HepG2 (cell line): ENCODE results near the gene ZC3H12A. TPM values are rescaled to one million over a fixed set of nuclear protein-coding genes. Genes with fewer than 3 reads are reported as not detected.
A peak's percentile ranks its signal among the peaks of the same experiment; 100 is the strongest.

Experiments
- BCL3 ChIP-seq: sonication (generic); formaldehyde crosslinking; IDR thresholded peaks from 2 replicates; pipeline ENCODE4 v1.5.1; 2020; ENCODE audit warnings: mild to moderate bottlenecking, missing genetic modification reagents, moderate library complexity
- CSRNP1 ChIP-seq: sonication (generic); formaldehyde crosslinking; IDR thresholded peaks from 2 replicates; pipeline ENCODE4 v1.8.1; 2023; ENCODE audit warnings: mild to moderate bottlenecking, missing genetic modification reagents
- GTF2F1 ChIP-seq: fragments of 150-350 bp; IDR thresholded peaks from 2 replicates; pipeline ENCODE4 v1.6.1; 2014; ENCODE audit warnings: low read length
- JUND ChIP-seq: sonication (generic); formaldehyde crosslinking; IDR thresholded peaks from 2 replicates; pipeline ENCODE4 v1.8.0; 2022; ENCODE audit warnings: mild to moderate bottlenecking, missing genetic modification reagents
- KDM2A ChIP-seq: sonication (generic); formaldehyde crosslinking; IDR thresholded peaks from 2 replicates; pipeline ENCODE4 v1.4.0; 2020; ENCODE audit warnings: low read depth, missing genetic modification reagents, borderline replicate concordance
- MYNN ChIP-seq: sonication (generic); formaldehyde crosslinking; IDR thresholded peaks from 2 replicates; pipeline ENCODE4 v1.4.0; 2020; ENCODE audit warnings: mild to moderate bottlenecking, low read depth, missing genetic modification reagents
- PAXIP1 ChIP-seq: sonication (generic); formaldehyde crosslinking; conservative IDR thresholded peaks from 2 replicates; pipeline ENCODE4 v1.4.0; 2020; ENCODE audit warnings: mild to moderate bottlenecking, missing genetic modification reagents, moderate library complexity
- POLR2A ChIP-seq, 2 experiments: IDR thresholded peaks; 2 replicates each; pipeline ENCODE4 v1.6.1; 2011; ENCODE audit warnings: low read depth in 2 of 2, low read length in 2 of 2, mild to moderate bottlenecking in 1 of 2, moderate library complexity in 1 of 2; ENCODE audit not compliant: insufficient read depth in 1 of 2
- RXRB ChIP-seq: IDR thresholded peaks from 2 replicates; pipeline ENCODE4 v1.6.1; 2016; ENCODE audit warnings: borderline replicate concordance, missing genetic modification reagents, missing compliant biosample characterization
- SIN3A ChIP-seq: IDR thresholded peaks from 2 replicates; pipeline ENCODE4 v1.6.1; 2011; ENCODE audit warnings: low read depth, mild to moderate bottlenecking, control low read depth, low read length, borderline replicate concordance
- TFAP4 ChIP-seq: sonication (generic); IDR thresholded peaks from 2 replicates; pipeline ENCODE4 v1.6.1; 2016; ENCODE audit warnings: low read depth, borderline replicate concordance
- ZBTB38 ChIP-seq: sonication (generic); formaldehyde crosslinking; IDR thresholded peaks from 2 replicates; pipeline ENCODE4 v1.5.1; 2020; ENCODE audit warnings: mild to moderate bottlenecking, missing genetic modification reagents
- ZNF598 ChIP-seq: sonication (generic); formaldehyde crosslinking; IDR thresholded peaks from 2 replicates; pipeline ENCODE4 v1.5.1; 2020; ENCODE audit warnings: mild to moderate bottlenecking, missing genetic modification reagents, borderline replicate concordance
- ZNF784 ChIP-seq: sonication (generic); formaldehyde crosslinking; IDR thresholded peaks from 2 replicates; pipeline ENCODE4 v1.5.1; 2020; ENCODE audit warnings: missing genetic modification reagents, mild to moderate bottlenecking, borderline replicate concordance
- ZSCAN31 ChIP-seq: sonication (generic); formaldehyde crosslinking; IDR thresholded peaks from 2 replicates; pipeline ENCODE4 v1.5.0; 2020; ENCODE audit warnings: low read depth, mild to moderate bottlenecking, missing genetic modification reagents
- polyA plus RNA-seq, 8 experiments: library from polyadenylated mRNA; depleted of rRNA in 3 of 8; stranded (reverse) in 7 of 8; unstranded in 1 of 8; fragments of >200 nt; fragmentation: Illumina TruSeq in 4 of 8; extraction: Trizol in 4 of 8; gene quantifications; 2 replicates each; pipeline versions ENCODE4 v1.2.1 to v1.2.3, GENCODE V29; 2011 to 2016; ENCODE audit warnings: low read depth in 4 of 8, missing spikeins in 1 of 8, mixed read lengths in 1 of 8; ENCODE audit not compliant: insufficient read depth in 1 of 8
- total RNA-seq, 5 experiments: library from RNA; depleted of rRNA; stranded (reverse); fragments of >200 nt; fragmentation: Illumina TruSeq; extraction: Trizol; gene quantifications; 2 replicates each; pipeline ENCODE4 v1.2.3, GENCODE V29; 2016; ENCODE audit warnings: low read depth in 1 of 5

The ZC3H12A gene
- total and polyA plus RNA-seq, 2 of the 13 experiments (the other 11 are each of a cell fraction or from before 2014, with no cell fraction given): 6.8 to 13.3 TPM

- TF ChIP-seq PAXIP1 (CRISPR knock-in tag) (peak; percentile 5; the same call in 1 of the 2 replicates), ZNF598 (CRISPR knock-in tag) (0 out of 2 replicates have a peak, but pooled peaks have one; percentile 59), BCL3 (peak; percentile 71; the same call in 1 of the 2 replicates), CSRNP1 (CRISPR knock-in tag) (0 out of 2 replicates have a peak, but pooled peaks have one; percentile 23), RXRB (peak; percentile 12; the same call in 1 of the 2 replicates), SIN3A (peak; percentile 37; the same call in 1 of the 2 replicates), ZBTB38 (CRISPR knock-in tag) (0 out of 2 replicates have a peak, but pooled peaks have one; percentile 26), ZSCAN31 (CRISPR knock-in tag) (no peak), GTF2F1 (no peak), JUND (CRISPR knock-in tag) (peak; percentile 18; the same call in 1 of the 2 replicates), ZNF784 (peak; percentile 80; the same call in 1 of the 2 replicates), POLR2A (IDR thresholded peaks at IDR 0.05; ENCODE audit: insufficient read depth in 1 of 2, low read depth in 2 of 2, low read length in 2 of 2) (no peak), TFAP4 (peak; percentile 36; the same call in 1 of the 2 replicates), KDM2A (no peak), MYNN (no peak)
Observed at GRCh38 chr1:37476460-37477197, 2.2 kb downstream of the ZC3H12A start (continued).
